Suprapubic skin (tissue), 4 donors: ENCODE data around the gene MAP3K13. TPM values are rescaled to one million over a fixed set of nuclear protein-coding genes. Genes with fewer than 3 reads are reported as not detected.
"Not testable (repeated sequence)": the region's sequence is repeated elsewhere in the genome, so short reads cannot be mapped to it uniquely, and the experiment has no call there.

ENCODE experiments used
- DNase-seq, 2 donors: peaks; one replicate each; pipeline ENCODE4 v3.0.0-alpha.2; 2019; ENCODE audit warnings: low spot score in 2 of 2
- H3K27ac ChIP-seq: fragments of 200-600 bp; sonication (generic); one replicate; pipeline ENCODE4 v1.5.1; 2019
- H3K27me3 ChIP-seq: fragments of 200-600 bp; sonication (generic); one replicate; pipeline ENCODE4 v1.5.1; 2019
- H3K36me3 ChIP-seq: fragments of 200-600 bp; sonication (generic); one replicate; pipeline ENCODE4 v1.5.1; 2019
- H3K4me1 ChIP-seq: fragments of 200-600 bp; sonication (generic); one replicate; pipeline ENCODE4 v1.5.1; 2019
- H3K4me3 ChIP-seq: fragments of 200-600 bp; sonication (generic); one replicate; pipeline ENCODE4 v1.5.1; 2019; ENCODE audit warnings: mild to moderate bottlenecking
- H3K9me3 ChIP-seq: fragments of 200-600 bp; sonication (generic); one replicate; pipeline ENCODE4 v1.5.1; 2019
- CTCF ChIP-seq, 2 donors: fragments of 200-600 bp in 1 of 2; fragments of 450-650 bp in 1 of 2; sonication (generic) in 1 of 2; IDR thresholded peaks; one replicate each; pipeline ENCODE4 v1.5.1; 2016 to 2019; ENCODE audit warnings: antibody characterized with exemption in 2 of 2, mild to moderate bottlenecking in 1 of 2, moderate library complexity in 1 of 2
- EP300 ChIP-seq: sonication (generic); formaldehyde crosslinking; IDR thresholded peaks from one replicate; pipeline ENCODE4 v1.6.1; 2017; ENCODE audit warnings: antibody characterized with exemption
- POLR2A ChIP-seq, 2 donors: fragments of 450-650 bp; IDR thresholded peaks; one replicate each; pipeline ENCODE4 v1.6.1; 2017; ENCODE audit warnings: antibody characterized with exemption in 2 of 2, mild to moderate bottlenecking in 2 of 2, moderate library complexity in 2 of 2
- POLR2AphosphoS5 ChIP-seq, 3 donors: sonication (generic); formaldehyde crosslinking; IDR thresholded peaks; one replicate each; pipeline ENCODE4 v1.6.1; 2017; ENCODE audit warnings: antibody characterized with exemption in 3 of 3
- WGBS: methylation state at CpG from one replicate; pipeline ENCODE4 v1.1.5; 2018; 5-methylcytosine and 5-hydroxymethylcytosine counted together
- total RNA-seq, 4 donors: library from RNA; depleted of rRNA; stranded (reverse); fragments of >200 nt; gene quantifications; one replicate each; pipeline ENCODE4 v1.1.0, GENCODE V29; 2016

The MAP3K13 gene
- total RNA-seq, 4 donors from 2014 or later: 18.0 to 19.6 (median 18.6) TPM

GRCh38 chr3:185473290-185473815, 110.4 kb downstream of the MAP3K13 start:
- H3K36me3 ChIP-seq: peaks cover 23% of the 10 kb centered on the region
- no peak overlapping the region for H3K4me3 ChIP-seq
- no peak for DNase-seq
- no peak for TF ChIP-seq POLR2A (IDR thresholded peaks at IDR 0.05)
- no peak for TF ChIP-seq CTCF (IDR thresholded peaks at IDR 0.05)
- no peak for TF ChIP-seq POLR2AphosphoS5 (IDR thresholded peaks at IDR 0.05)
- TF ChIP-seq EP300: no peak
- no peak overlapping the region for H3K27ac ChIP-seq
- 89% methylated on average over 13 of the region's 15 CpGs for WGBS
- H3K4me1 ChIP-seq: no peaks in the 10 kb centered on the region
- no peaks in the 10 kb centered on the region for H3K27me3 ChIP-seq
- no peaks in the 10 kb centered on the region for H3K9me3 ChIP-seq

- not testable (repeated sequence) for H3K27ac ChIP-seq, H3K27me3 ChIP-seq, H3K9me3 ChIP-seq, H3K4me1 ChIP-seq, H3K4me3 ChIP-seq, DNase-seq
- H3K36me3 ChIP-seq: peaks cover 30% of the 10 kb centered on the region
- 97% methylated on average over 6 of the region's 6 CpGs for WGBS
Measured at GRCh38 chr3:185474922-185475321, 112.0 kb downstream of the MAP3K13 start.

GRCh38 chr3:185477316-185477715, 114.4 kb downstream of the MAP3K13 start:
- Histone ChIP-seq H3K9me3 (no peaks in the 10 kb centered on the region), H3K27me3 (no peaks in the 10 kb centered on the region), H3K4me3 (no peak overlapping the region), H3K27ac (no peak overlapping the region), H3K36me3 (peaks cover 51% of the 10 kb centered on the region), H3K4me1 (no peaks in the 10 kb centered on the region)
- DNase-seq: no peak
- 91% methylated on average over 3 of the region's 3 CpGs for WGBS
- TF ChIP-seq POLR2A (IDR thresholded peaks at IDR 0.05) (no peak), CTCF (IDR thresholded peaks at IDR 0.05) (no peak), POLR2AphosphoS5 (IDR thresholded peaks at IDR 0.05) (no peak), EP300 (no peak)

- Histone ChIP-seq H3K27ac (no peak overlapping the region), H3K9me3 (no peaks in the 10 kb centered on the region), H3K36me3 (peaks cover 42% of the 10 kb centered on the region), H3K4me3 (no peak overlapping the region), H3K27me3 (no peaks in the 10 kb centered on the region), H3K4me1 (no peaks in the 10 kb centered on the region)
- 98% methylated on average over 2 of the region's 2 CpGs for WGBS
- TF ChIP-seq EP300 (no peak), POLR2AphosphoS5 (IDR thresholded peaks at IDR 0.05) (no peak), POLR2A (IDR thresholded peaks at IDR 0.05) (no peak), CTCF (IDR thresholded peaks at IDR 0.05) (no peak)
- no peak for DNase-seq
Measured at GRCh38 chr3:185479373-185479945, 116.5 kb downstream of the MAP3K13 start.

GRCh38 chr3:185484296-185484695, 121.4 kb downstream of the MAP3K13 start:
- no peak for DNase-seq
- Histone ChIP-seq H3K4me1 (peaks cover 2% of the 10 kb centered on the region), H3K4me3 (no peak overlapping the region), H3K27me3 (no peaks in the 10 kb centered on the region), H3K9me3 (no peaks in the 10 kb centered on the region), H3K36me3 (peaks cover 63% of the 10 kb centered on the region), H3K27ac (no peak overlapping the region)
- 91% methylated on average over 3 of the region's 3 CpGs for WGBS
- no peak for TF ChIP-seq POLR2AphosphoS5 (IDR thresholded peaks at IDR 0.05)
- TF ChIP-seq POLR2A (IDR thresholded peaks at IDR 0.05): no peak
- no peak for TF ChIP-seq EP300
- no peak for TF ChIP-seq CTCF (IDR thresholded peaks at IDR 0.05)

GRCh38 chr3:185486394-185486793, 123.5 kb downstream of the MAP3K13 start:
- no peak overlapping the region for H3K27ac ChIP-seq
- H3K9me3 ChIP-seq: no peaks in the 10 kb centered on the region
- no peak for DNase-seq
- peaks cover 10% of the 10 kb centered on the region for H3K4me1 ChIP-seq
- no peaks in the 10 kb centered on the region for H3K27me3 ChIP-seq
- TF ChIP-seq EP300: no peak
- TF ChIP-seq CTCF (IDR thresholded peaks at IDR 0.05): no peak
- TF ChIP-seq POLR2A (IDR thresholded peaks at IDR 0.05): no peak
- TF ChIP-seq POLR2AphosphoS5 (IDR thresholded peaks at IDR 0.05): no peak
- peaks cover 66% of the 10 kb centered on the region for H3K36me3 ChIP-seq
- 87% methylated on average over 5 of the region's 5 CpGs for WGBS
- H3K4me3 ChIP-seq: no peak overlapping the region
